GM12801 (cell line): ENCODE measurements around the gene FAM13A.

Experiments
- CTCF ChIP-seq: IDR thresholded peaks from one replicate; pipeline ENCODE4 v1.5.1; 2011; ENCODE audit warnings: control low read depth; ENCODE audit not compliant: insufficient read length; ENCODE audit errors: extremely low read depth

The FAM13A gene

DNA sequence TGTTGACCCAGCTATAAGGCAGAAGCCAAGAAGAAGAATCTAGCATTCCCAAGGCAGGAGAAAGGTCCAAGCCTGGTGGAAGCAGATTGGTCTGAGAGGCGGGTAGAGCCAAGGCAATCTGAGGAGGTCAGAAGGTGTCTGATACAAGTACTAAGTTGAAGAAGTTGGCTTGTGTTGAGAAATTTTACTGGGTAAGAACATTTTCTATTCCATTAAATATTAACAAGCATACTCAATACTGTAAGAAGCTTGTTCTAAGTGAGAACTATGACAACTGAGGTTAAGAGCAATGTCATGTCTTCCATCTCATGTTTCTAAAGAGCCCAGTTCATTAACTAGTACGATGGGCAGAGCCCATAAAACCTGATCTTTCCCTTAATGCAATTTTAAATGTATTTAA, 75.0 kb downstream of the FAM13A start:
- TF ChIP-seq CTCF, result no peak

DNA sequence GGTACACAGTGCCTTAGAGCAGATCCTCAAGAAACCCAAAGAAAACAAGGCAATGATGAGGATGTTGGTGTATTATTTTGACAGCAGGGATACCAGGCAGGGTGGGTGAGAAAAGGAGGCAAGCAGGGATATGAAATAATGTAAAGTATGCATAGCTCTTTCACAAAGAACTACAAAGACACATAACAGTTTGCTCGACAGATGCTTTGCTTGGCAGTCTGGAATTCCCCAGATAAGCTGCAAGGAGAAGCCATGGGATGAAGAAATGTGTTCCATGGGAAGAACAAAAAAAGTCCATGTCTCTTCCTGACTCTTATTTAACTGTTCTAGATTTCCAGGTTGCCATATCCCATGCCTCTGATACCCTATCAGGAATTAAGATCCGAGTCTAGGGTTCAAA, 75.4 kb downstream of the FAM13A start:
- TF ChIP-seq CTCF, result no peak

DNA sequence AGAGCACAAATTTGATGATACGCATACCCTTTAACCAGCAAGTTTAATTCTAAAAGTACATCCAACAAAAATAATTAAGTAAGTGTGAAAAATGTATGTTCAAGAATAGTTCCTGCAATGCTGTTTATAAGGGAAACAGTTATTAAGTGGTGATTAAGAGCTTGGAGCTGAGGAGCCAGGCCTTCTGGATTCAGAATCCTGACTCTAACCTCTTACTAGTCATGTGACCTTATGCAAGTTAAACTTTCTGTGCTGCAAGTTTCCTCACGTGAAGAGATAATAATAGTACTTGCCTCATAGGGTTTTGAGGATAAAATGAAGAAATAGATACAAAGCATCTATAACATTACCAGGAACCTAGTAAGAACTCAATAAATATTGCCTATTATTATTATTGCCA, 77.7 kb downstream of the FAM13A start:
- TF ChIP-seq CTCF, result no peak

DNA sequence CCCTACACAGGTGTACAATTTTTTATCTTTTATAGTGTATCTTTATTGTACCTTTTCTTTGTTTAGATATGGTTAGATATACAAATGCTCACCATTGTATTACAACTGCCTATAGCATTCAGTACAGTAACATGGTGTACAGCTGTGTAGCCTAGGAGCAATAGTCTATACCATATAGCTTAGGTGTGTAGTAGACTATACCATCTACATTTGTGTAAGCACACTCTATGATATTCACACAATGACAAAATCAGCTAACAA, 80.3 kb downstream of the FAM13A start:
- no peak for TF ChIP-seq CTCF

DNA sequence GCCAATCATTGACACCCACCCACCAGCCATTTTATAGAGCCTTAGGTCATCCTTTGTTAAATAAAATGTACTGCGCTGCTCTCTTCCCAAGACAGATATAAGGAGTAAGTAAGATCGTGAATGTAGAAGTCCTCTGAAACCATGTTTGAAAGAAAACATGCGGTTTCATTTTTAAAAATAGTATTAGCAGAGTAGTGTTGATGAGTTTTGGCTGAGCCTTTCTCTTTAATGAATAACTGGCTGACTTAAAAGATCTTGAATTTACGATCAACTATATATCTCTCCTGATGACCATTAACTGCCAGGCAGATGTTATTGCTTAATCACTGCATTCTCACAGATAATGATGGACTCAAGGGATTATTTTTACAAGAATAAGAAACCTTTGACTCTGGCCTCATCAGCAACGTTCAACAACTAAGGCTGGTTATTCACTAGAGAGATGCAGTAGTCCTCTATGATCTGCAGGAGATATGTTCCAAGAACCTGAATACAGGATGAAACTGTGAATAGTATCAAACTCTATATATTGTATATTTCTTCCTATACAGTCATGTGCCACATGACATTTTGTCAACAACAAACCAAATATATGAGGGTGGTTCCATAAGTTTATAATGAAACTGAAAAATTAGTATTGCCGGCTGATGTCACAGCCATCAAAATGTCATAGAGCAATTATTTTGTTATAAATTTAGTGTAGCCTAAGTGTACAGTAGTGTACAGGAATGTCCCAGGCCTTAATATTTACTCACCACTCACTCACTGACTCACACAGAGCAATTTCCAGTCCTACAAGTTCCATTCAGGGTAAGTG, 80.8 kb downstream of the FAM13A start:
- no peak for TF ChIP-seq CTCF

- TF ChIP-seq CTCF, result no peak
These were observed 85.4 kb downstream of the FAM13A start for GRCh38 chr4:88971536-88971935.

DNA sequence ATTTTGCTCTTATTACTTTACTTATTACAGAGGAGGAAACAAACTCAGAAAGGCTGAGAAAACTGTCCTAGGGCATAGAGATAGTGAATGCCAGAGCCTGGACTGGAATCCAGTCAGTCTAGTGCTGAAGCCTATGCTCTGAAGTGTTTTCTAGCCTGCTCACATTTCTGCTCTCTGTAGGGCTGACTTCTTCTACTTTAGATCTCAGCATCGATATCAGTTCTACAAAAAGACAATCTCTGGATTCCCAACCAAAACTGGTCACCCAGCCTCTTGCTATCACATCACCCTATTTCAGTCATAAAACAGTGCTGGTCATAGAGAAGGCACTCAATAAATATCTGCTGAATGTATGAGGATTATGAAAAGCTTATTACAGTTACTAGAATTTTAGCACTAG, 87.2 kb downstream of the FAM13A start:
- TF ChIP-seq CTCF, result no peak
